Left lobe of liver (tissue), 2 donors: ENCODE measurements around the gene PNPO. TPM values are rescaled to one million over a fixed set of nuclear protein-coding genes. Genes with fewer than 3 reads are reported as not detected.

Experiments
- ATAC-seq: fragments of 200-7000 bp; cut with Tn5 transposase; one replicate; pipeline ENCODE4 v1.9.1; 2020; ENCODE audit warnings: mild to moderate bottlenecking, moderate library complexity
- DNase-seq: peaks from one replicate; pipeline ENCODE4 v3.0.0-alpha.2; 2020; ENCODE audit warnings: low spot score
- total RNA-seq: library from RNA; stranded (reverse); gene quantifications from one replicate; pipeline ENCODE4 v1.2.1, GENCODE V29; 2021
- donor health status: DM: no; HTN: no; CAD: no; lungs with moderate emphysema.
- donor health status: DM: no; HTN: yes; CAD: no.

PNPO gene
- total RNA-seq, 1 donor from 2014 or later, result 128 TPM

GRCh38 chr17:47994724-47995123 is 53.4 kb downstream of the PNPO start:
- no peak for ATAC-seq
- DNase-seq, result no peak

GRCh38 chr17:47995241-47995935 is 54.0 kb downstream of the PNPO start:
- ATAC-seq (no peak), DNase-seq (no peak)

GRCh38 chr17:47996201-47996600 is 54.8 kb downstream of the PNPO start:
- DNase-seq (no peak), ATAC-seq (no peak)

- ATAC-seq, result peak; percentile 32
- no peak for DNase-seq
Measured at GRCh38 chr17:47997586-47997985, 56.2 kb downstream of the PNPO start.

- DNase-seq, result no peak
- no peak for ATAC-seq
Measured at GRCh38 chr17:47998044-47998443, 56.7 kb downstream of the PNPO start.

Other genes with a start within 250 kb of the PNPO start
- gene TBKBP1, start 247.4 kb upstream of the PNPO start, total RNA-seq, result 2.2 TPM
- gene TBX21, start 208.3 kb upstream of the PNPO start, total RNA-seq, result 0.38 TPM
- gene OSBPL7, start 119.8 kb upstream of the PNPO start, total RNA-seq, result 1.0 TPM
- gene MRPL10, start 110.0 kb upstream of the PNPO start, total RNA-seq, result 16.4 TPM
- gene LRRC46, start 109.9 kb upstream of the PNPO start, total RNA-seq, result 0.40 TPM
- gene SCRN2, start 100.3 kb upstream of the PNPO start, total RNA-seq, result 28.4 TPM
- gene SP6, start 90.4 kb upstream of the PNPO start, total RNA-seq, result 0.08 TPM
- gene SP2, start 45.3 kb upstream of the PNPO start, total RNA-seq, result 5.4 TPM
- 1.3 TPM for gene PRR15L, start 16.3 kb downstream of the PNPO start, total RNA-seq
- 107 TPM for gene CDK5RAP3, start 29.5 kb downstream of the PNPO start, total RNA-seq
- gene COPZ2, start 96.2 kb downstream of the PNPO start, total RNA-seq, result 23.1 TPM
- gene NFE2L1, start 106.8 kb downstream of the PNPO start, total RNA-seq, result 150 TPM
- gene CBX1, start 159.9 kb downstream of the PNPO start, total RNA-seq, result 8.2 TPM
- 9.8 TPM for gene SNX11, start 166.2 kb downstream of the PNPO start, total RNA-seq